Stomach smooth muscle (tissue), 2 donors: ENCODE data around the gene PRKACA.

Experiments
- H3K27ac ChIP-seq: one replicate; pipeline ENCODE4 v1.7.0; 2013; ENCODE audit warnings: mild to moderate bottlenecking, low read length, inconsistent platforms
- H3K27me3 ChIP-seq, 2 donors: one replicate each; pipeline ENCODE4 v1.7.0; 2013; ENCODE audit warnings: low read length in 2 of 2; ENCODE audit not compliant: insufficient read depth in 2 of 2, control insufficient read depth in 1 of 2
- H3K36me3 ChIP-seq, 2 donors: one replicate each; pipeline ENCODE4 v1.7.0; 2013; ENCODE audit warnings: low read length in 2 of 2; ENCODE audit not compliant: control insufficient read depth in 2 of 2, insufficient read depth in 2 of 2
- H3K4me1 ChIP-seq: one replicate; pipeline ENCODE4 v1.7.0; 2013; ENCODE audit warnings: low read length; ENCODE audit not compliant: control insufficient read depth, insufficient read depth
- H3K4me3 ChIP-seq, 2 donors: one replicate each; pipeline ENCODE4 v1.7.0; 2013; ENCODE audit warnings: low read length in 2 of 2
- H3K9ac ChIP-seq, 2 donors: one replicate each; pipeline ENCODE4 v1.7.0; 2013; ENCODE audit warnings: low read length in 2 of 2, mild to moderate bottlenecking in 1 of 2
- H3K9me3 ChIP-seq, 2 donors: one replicate each; pipeline ENCODE4 v1.7.0; 2013; ENCODE audit warnings: low read length in 2 of 2; ENCODE audit not compliant: control insufficient read depth in 2 of 2
- donor health status: healthy.
- donor health status: Pancreatic carcinoma.

The PRKACA gene

GRCh38 chr19:14135985-14136508 lies 18.5 kb upstream of the PRKACA start:
- peak overlapping the region in 1 of 2 donors; percentile 22 for H3K9ac ChIP-seq
- H3K27ac ChIP-seq = peak overlapping the region; percentile 18
- H3K9me3 ChIP-seq = no peaks in the 10 kb centered on the region
- peak overlapping the region; percentile 65 to 77 for H3K4me3 ChIP-seq
- no peaks in the 10 kb centered on the region for H3K36me3 ChIP-seq
- H3K27me3 ChIP-seq = no peaks in the 10 kb centered on the region
- peaks cover 26% of the 10 kb centered on the region for H3K4me1 ChIP-seq

GRCh38 chr19:14135355-14135754 lies 17.8 kb upstream of the PRKACA start:
- no peaks in the 10 kb centered on the region for H3K9me3 ChIP-seq
- no peak overlapping the region for H3K27ac ChIP-seq
- no peak overlapping the region for H3K4me3 ChIP-seq
- no peak overlapping the region for H3K9ac ChIP-seq
- H3K27me3 ChIP-seq = no peaks in the 10 kb centered on the region
- H3K36me3 ChIP-seq = no peaks in the 10 kb centered on the region
- H3K4me1 ChIP-seq = peaks cover 25% of the 10 kb centered on the region

GRCh38 chr19:14127929-14128509 lies 10.5 kb upstream of the PRKACA start:
- Histone ChIP-seq H3K36me3 (no peaks in the 10 kb centered on the region), H3K27me3 (no peaks in the 10 kb centered on the region), H3K4me1 (no peaks in the 10 kb centered on the region), H3K9ac (no peak overlapping the region), H3K27ac (no peak overlapping the region), H3K4me3 (no peak overlapping the region), H3K9me3 (no peaks in the 10 kb centered on the region)

GRCh38 chr19:14127176-14127575 lies 9.6 kb upstream of the PRKACA start:
- no peak overlapping the region for H3K9ac ChIP-seq
- no peaks in the 10 kb centered on the region for H3K9me3 ChIP-seq
- no peaks in the 10 kb centered on the region for H3K4me1 ChIP-seq
- no peak overlapping the region for H3K27ac ChIP-seq
- H3K4me3 ChIP-seq = no peak overlapping the region
- H3K27me3 ChIP-seq = no peaks in the 10 kb centered on the region
- H3K36me3 ChIP-seq = no peaks in the 10 kb centered on the region

GRCh38 chr19:14122924-14123323 lies 5.4 kb upstream of the PRKACA start:
- H3K27ac ChIP-seq = no peak overlapping the region
- no peaks in the 10 kb centered on the region for H3K36me3 ChIP-seq
- H3K4me1 ChIP-seq = peaks cover 16% of the 10 kb centered on the region
- no peaks in the 10 kb centered on the region for H3K27me3 ChIP-seq
- no peak overlapping the region for H3K9ac ChIP-seq
- H3K9me3 ChIP-seq = no peaks in the 10 kb centered on the region
- H3K4me3 ChIP-seq = no peak overlapping the region

- H3K4me1 ChIP-seq = peaks cover 32% of the 10 kb centered on the region
- no peaks in the 10 kb centered on the region for H3K9me3 ChIP-seq
- no peak overlapping the region for H3K4me3 ChIP-seq
- H3K36me3 ChIP-seq = no peaks in the 10 kb centered on the region
- H3K27ac ChIP-seq = peak overlapping the region; percentile 99
- no peaks in the 10 kb centered on the region for H3K27me3 ChIP-seq
- no peak overlapping the region for H3K9ac ChIP-seq
Observed at GRCh38 chr19:14120497-14120780, 2.9 kb upstream of the PRKACA start.

GRCh38 chr19:14119644-14120496 lies 2.3 kb upstream of the PRKACA start:
- H3K27me3 ChIP-seq = no peaks in the 10 kb centered on the region
- no peak overlapping the region for H3K4me3 ChIP-seq
- H3K4me1 ChIP-seq = peaks cover 36% of the 10 kb centered on the region
- no peaks in the 10 kb centered on the region for H3K36me3 ChIP-seq
- no peaks in the 10 kb centered on the region for H3K9me3 ChIP-seq
- H3K27ac ChIP-seq = peak overlapping the region; percentile 99
- H3K9ac ChIP-seq = peak overlapping the region; percentile 58 to 90

GRCh38 chr19:14119146-14119545 lies 1.6 kb upstream of the PRKACA start:
- Histone ChIP-seq H3K27ac (peak overlapping the region; percentile 99), H3K9ac (peak overlapping the region; percentile 90 to 98), H3K27me3 (no peaks in the 10 kb centered on the region), H3K36me3 (no peaks in the 10 kb centered on the region), H3K4me3 (peak overlapping the region; percentile 78 to 79), H3K4me1 (peaks cover 43% of the 10 kb centered on the region), H3K9me3 (no peaks in the 10 kb centered on the region)

- peaks cover 51% of the 10 kb centered on the region for H3K4me1 ChIP-seq
- H3K36me3 ChIP-seq = no peaks in the 10 kb centered on the region
- no peaks in the 10 kb centered on the region for H3K9me3 ChIP-seq
- peak overlapping the region; percentile 99 for H3K27ac ChIP-seq
- H3K4me3 ChIP-seq = peak overlapping the region; percentile 78 to 79
- H3K27me3 ChIP-seq = no peaks in the 10 kb centered on the region
- H3K9ac ChIP-seq = peak overlapping the region; percentile 90 to 98
Observed at GRCh38 chr19:14118165-14119051, 846 bp upstream of the PRKACA start.

- Histone ChIP-seq H3K9me3 (no peaks in the 10 kb centered on the region), H3K27me3 (no peaks in the 10 kb centered on the region), H3K36me3 (no peaks in the 10 kb centered on the region), H3K9ac (peak overlapping the region; percentile 72 to 79), H3K27ac (peak overlapping the region; percentile 53), H3K4me1 (peaks cover 64% of the 10 kb centered on the region), H3K4me3 (peak overlapping the region; percentile 81 to 83)
Observed at GRCh38 chr19:14116918-14117578, 514 bp downstream of the PRKACA start.
